Measurements from ENCODE around the gene RABEPK. TPM values are rescaled to one million over a fixed set of nuclear protein-coding genes. Genes with fewer than 3 reads are reported as not detected.

The RABEPK gene
- total RNA-seq, 1 experiment from 2014 or later, result 21.8 TPM

- H2AFZ ChIP-seq (ENCODE audit: low read length), result peak within 1 kb of the TSS; percentile 90
- peaks cover 2 to 23% (median 12%) of the 10 kb centered on the region in 3 experiments; a peak in 6 of 7 replicates for H3K36me3 Mint-ChIP-seq (ENCODE audit: insufficient read depth in 1 of 3, low read depth in 3 of 3)
- no peaks in the 10 kb centered on the region for H3K27me3 Mint-ChIP-seq (ENCODE audit: low read depth)
- peak within 1 kb of the TSS; percentile 85 for H3K14ac ChIP-seq (ENCODE audit: insufficient read depth, low read length)
- WGBS (ENCODE audit: extremely low coverage, insufficient read length, low lambda C conversion rate), result no CpG with 5 or more reads among the region's 72 CpGs
- H2BK15ac ChIP-seq (ENCODE audit: low read depth, low read length), result no peak within 1 kb of the TSS
- H4K5ac ChIP-seq (ENCODE audit: insufficient read length, low read depth, low read length), result no peak within 1 kb of the TSS
- peak within 1 kb of the TSS; percentile 16 to 93 (median 87); a peak in 5 of 7 replicates for H3K27ac Mint-ChIP-seq
- H2BK120ac ChIP-seq (ENCODE audit: low read depth, low read length, poor library complexity, severe bottlenecking), result no peak within 1 kb of the TSS
- H3K27me3 ChIP-seq (ENCODE audit: insufficient read depth, low read length), result no peaks in the 10 kb centered on the region
- H3K18ac ChIP-seq (ENCODE audit: insufficient read length, low read depth, low read length), result no peak within 1 kb of the TSS
- peak; percentile 96 for DNase-seq
- no peaks in the 10 kb centered on the region for H4K20me1 ChIP-seq (ENCODE audit: control insufficient read depth, insufficient read depth, insufficient read length)
- H3K56ac ChIP-seq (ENCODE audit: insufficient read length, low read depth, low read length), result no peak within 1 kb of the TSS
- H2AK5ac ChIP-seq (ENCODE audit: insufficient read length, low read length), result no peak within 1 kb of the TSS
- H3K79me2 ChIP-seq (ENCODE audit: insufficient read depth, low read length), result peaks cover 3% of the 10 kb centered on the region; the same call in 1 of the 2 replicates
- H3K9me3 Mint-ChIP-seq, result peaks cover 0 to 7% of the 10 kb centered on the region in 2 experiments; a peak in 1 of 5 replicates
- no peak within 1 kb of the TSS for H3K27ac ChIP-seq (ENCODE audit: insufficient read length, low read depth, low read length)
- peak within 1 kb of the TSS; percentile 83 for H3K9ac ChIP-seq (ENCODE audit: extremely low read depth, insufficient read length, low read length)
- no peak within 1 kb of the TSS for H4K8ac ChIP-seq (replicated peaks; ENCODE audit: insufficient read length, low read depth, low read length)
- peaks cover 8 to 12% of the 10 kb centered on the region in 2 experiments for H3K4me1 Mint-ChIP-seq
- H3K23me2 ChIP-seq (ENCODE audit: insufficient read length, low read depth, low read length, poor library complexity, severe bottlenecking), result peaks cover 4% of the 10 kb centered on the region
- no peak within 1 kb of the TSS for H4K91ac ChIP-seq (ENCODE audit: insufficient read length, low read depth, low read length)
- H3K4me3 Mint-ChIP-seq, result peak within 1 kb of the TSS; percentile 97 to 99
- no peak within 1 kb of the TSS for H2BK20ac ChIP-seq (ENCODE audit: low read depth, low read length, poor library complexity, severe bottlenecking)
- no peak within 1 kb of the TSS for H3K4ac ChIP-seq (ENCODE audit: low read depth, low read length)
- H3K4me1 ChIP-seq (ENCODE audit: insufficient read depth, low read length), result no peaks in the 10 kb centered on the region
- H2BK5ac ChIP-seq (ENCODE audit: insufficient read length, low read length), result no peak within 1 kb of the TSS
- H3K23ac ChIP-seq (ENCODE audit: insufficient read length, low read depth, low read length), result no peak within 1 kb of the TSS
- TF ChIP-seq CTCF (conservative IDR thresholded peaks at IDR 0.05), result peak; percentile 49; the same call in 2 of the 3 replicates
- H3K9me3 ChIP-seq (ENCODE audit: control insufficient read depth, low read depth, low read length), result no peaks in the 10 kb centered on the region
- H2BK12ac ChIP-seq (ENCODE audit: insufficient read length, low read depth, low read length), result no peak within 1 kb of the TSS
- H3K4me2 ChIP-seq (ENCODE audit: insufficient read depth, insufficient read length, low read length), result peak within 1 kb of the TSS; percentile 95
- no peak within 1 kb of the TSS for H3T11ph ChIP-seq (ENCODE audit: low read length)
- H3K79me1 ChIP-seq (ENCODE audit: insufficient read depth, low read depth, low read length, poor library complexity, severe bottlenecking), result no peaks in the 10 kb centered on the region
These were observed 61.4 kb downstream of the RABEPK start, which contains the start of gene GAPVD1 for GRCh38 chr9:125261501-125262293. Gene GAPVD1, plus strand, starts transcription at chr9:125261826. Its CDS starts 37,096 bp downstream, at chr9:125298922.

All from H9 (cell line).